ENCODE results near the gene TMEM237.

Gene TMEM237

GRCh38 chr2:201607568-201607967 lies 35.7 kb downstream of the TMEM237 start:
- H3K4me3 Mint-ChIP-seq = no peak overlapping the region
- H3K27ac Mint-ChIP-seq = no peak overlapping the region
- peaks cover 29% of the 10 kb centered on the region for H3K9me3 Mint-ChIP-seq
- TF ChIP-seq CTCF (IDR thresholded peaks at IDR 0.05) = no peak
- H3K27me3 Mint-ChIP-seq (ENCODE audit: low read depth, poor library complexity) = peaks cover 19% of the 10 kb centered on the region
- H3K4me1 Mint-ChIP-seq = no peaks in the 10 kb centered on the region
- DNase-seq = no peak
- H3K36me3 Mint-ChIP-seq (ENCODE audit: low read depth) = no peaks in the 10 kb centered on the region

- no peak overlapping the region for H3K4me3 Mint-ChIP-seq
- H3K9me3 Mint-ChIP-seq = peaks cover 13% of the 10 kb centered on the region
- H3K27ac Mint-ChIP-seq = no peak overlapping the region
- no peaks in the 10 kb centered on the region for H3K4me1 Mint-ChIP-seq
- no peak for TF ChIP-seq CTCF (IDR thresholded peaks at IDR 0.05)
- H3K36me3 Mint-ChIP-seq (ENCODE audit: low read depth) = no peaks in the 10 kb centered on the region
- peaks cover 16% of the 10 kb centered on the region for H3K27me3 Mint-ChIP-seq (ENCODE audit: low read depth, poor library complexity)
- no peak for DNase-seq
These were observed 42.4 kb downstream of the TMEM237 start for GRCh38 chr2:201600906-201601305.

- Mint-ChIP-seq H3K27me3 (ENCODE audit: low read depth, poor library complexity) (peaks cover 10% of the 10 kb centered on the region), H3K27ac (peak overlapping the region; percentile 33), H3K4me1 (no peaks in the 10 kb centered on the region), H3K36me3 (ENCODE audit: low read depth) (no peaks in the 10 kb centered on the region), H3K9me3 (peaks cover 21% of the 10 kb centered on the region), H3K4me3 (no peak overlapping the region)
- TF ChIP-seq CTCF (IDR thresholded peaks at IDR 0.05) = no peak
- DNase-seq = no peak
These were observed 45.9 kb downstream of the TMEM237 start for GRCh38 chr2:201597397-201597796.

GRCh38 chr2:201580486-201580885 lies 62.8 kb downstream of the TMEM237 start:
- no peak for DNase-seq
- Mint-ChIP-seq H3K4me3 (no peak overlapping the region), H3K4me1 (no peaks in the 10 kb centered on the region), H3K36me3 (ENCODE audit: low read depth) (no peaks in the 10 kb centered on the region), H3K9me3 (no peaks in the 10 kb centered on the region), H3K27me3 (ENCODE audit: low read depth, poor library complexity) (peaks cover 3% of the 10 kb centered on the region), H3K27ac (no peak overlapping the region)
- TF ChIP-seq CTCF (IDR thresholded peaks at IDR 0.05) = no peak

- Mint-ChIP-seq H3K4me1 (no peaks in the 10 kb centered on the region), H3K9me3 (no peaks in the 10 kb centered on the region), H3K4me3 (no peak overlapping the region), H3K27ac (no peak overlapping the region), H3K27me3 (ENCODE audit: low read depth, poor library complexity) (peaks cover 3% of the 10 kb centered on the region), H3K36me3 (ENCODE audit: low read depth) (no peaks in the 10 kb centered on the region)
- DNase-seq = no peak
- no peak for TF ChIP-seq CTCF (IDR thresholded peaks at IDR 0.05)
These were observed 63.8 kb downstream of the TMEM237 start for GRCh38 chr2:201579536-201579935.

GRCh38 chr2:201575971-201576370 lies 67.3 kb downstream of the TMEM237 start:
- no peaks in the 10 kb centered on the region for H3K36me3 Mint-ChIP-seq (ENCODE audit: low read depth)
- no peaks in the 10 kb centered on the region for H3K4me1 Mint-ChIP-seq
- H3K4me3 Mint-ChIP-seq = no peak overlapping the region
- DNase-seq = no peak
- peaks cover 1% of the 10 kb centered on the region for H3K27me3 Mint-ChIP-seq (ENCODE audit: low read depth, poor library complexity)
- H3K27ac Mint-ChIP-seq = no peak overlapping the region
- H3K9me3 Mint-ChIP-seq = no peaks in the 10 kb centered on the region
- no peak for TF ChIP-seq CTCF (IDR thresholded peaks at IDR 0.05)

Data from nephron progenitor cell (in vitro differentiated cells).